ENCODE data around the gene MAML3.

DNA sequence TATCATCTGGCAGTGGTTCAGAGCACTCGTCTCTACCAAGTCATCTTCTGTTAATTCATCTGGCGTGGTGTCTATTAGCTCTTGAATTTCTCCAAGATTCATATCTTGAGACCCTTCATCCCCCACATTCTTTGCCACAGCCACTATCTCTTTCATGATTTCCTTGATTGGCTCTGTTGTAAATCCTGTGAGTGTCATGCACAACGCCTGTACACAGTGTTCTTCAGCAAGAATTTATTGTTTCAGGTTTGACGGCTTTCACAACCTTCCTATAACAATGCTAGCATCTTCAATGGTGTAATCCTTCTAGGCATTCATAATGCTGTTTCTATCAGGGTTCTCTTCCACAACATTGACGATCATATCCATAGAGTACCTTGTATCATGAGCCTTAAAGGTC lies 457.5 kb downstream of the MAML3 start:
- TF ChIP-seq, protein P1, sequence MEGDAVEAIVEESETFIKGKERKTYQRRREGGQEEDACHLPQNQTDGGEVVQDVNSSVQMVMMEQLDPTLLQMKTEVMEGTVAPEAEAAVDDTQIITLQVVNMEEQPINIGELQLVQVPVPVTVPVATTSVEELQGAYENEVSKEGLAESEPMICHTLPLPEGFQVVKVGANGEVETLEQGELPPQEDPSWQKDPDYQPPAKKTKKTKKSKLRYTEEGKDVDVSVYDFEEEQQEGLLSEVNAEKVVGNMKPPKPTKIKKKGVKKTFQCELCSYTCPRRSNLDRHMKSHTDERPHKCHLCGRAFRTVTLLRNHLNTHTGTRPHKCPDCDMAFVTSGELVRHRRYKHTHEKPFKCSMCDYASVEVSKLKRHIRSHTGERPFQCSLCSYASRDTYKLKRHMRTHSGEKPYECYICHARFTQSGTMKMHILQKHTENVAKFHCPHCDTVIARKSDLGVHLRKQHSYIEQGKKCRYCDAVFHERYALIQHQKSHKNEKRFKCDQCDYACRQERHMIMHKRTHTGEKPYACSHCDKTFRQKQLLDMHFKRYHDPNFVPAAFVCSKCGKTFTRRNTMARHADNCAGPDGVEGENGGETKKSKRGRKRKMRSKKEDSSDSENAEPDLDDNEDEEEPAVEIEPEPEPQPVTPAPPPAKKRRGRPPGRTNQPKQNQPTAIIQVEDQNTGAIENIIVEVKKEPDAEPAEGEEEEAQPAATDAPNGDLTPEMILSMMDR (optimal IDR thresholded peaks at IDR 0.05 in 1 of 3, IDR thresholded peaks at IDR 0.05 in 1 of 3, conservative IDR thresholded peaks at IDR 0.05 in 1 of 3; ENCODE audit: extremely low read depth in 1 of 3, insufficient read depth in 2 of 3, low read length in 3 of 3), result no peak
- no peak for TF ChIP-seq EZH2 (IDR thresholded peaks at IDR 0.05; ENCODE audit: low read length)
